Measurements from ENCODE around the gene SCAMP4.

DNA sequence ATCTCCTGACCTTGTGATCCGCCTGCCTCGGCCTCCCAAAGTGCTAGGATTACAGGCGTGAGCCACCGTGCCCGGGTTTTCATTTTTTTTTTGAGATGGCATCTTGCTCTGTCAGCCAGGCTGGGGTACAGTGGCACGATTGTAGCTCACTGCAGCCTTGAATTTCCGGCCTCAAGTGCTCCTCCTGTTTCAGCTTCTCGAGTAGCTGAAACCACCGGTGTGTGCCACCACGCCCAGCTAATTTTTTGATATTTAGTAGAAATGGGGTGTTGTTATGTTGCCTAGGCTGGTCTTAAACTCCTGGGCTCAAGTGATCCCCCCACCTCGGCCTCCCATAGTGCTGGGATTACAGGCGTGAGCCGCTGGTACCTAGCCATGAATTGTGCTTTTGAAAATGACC is 5.9 kb downstream of the SCAMP4 start:
- TF ChIP-seq, protein P1, sequence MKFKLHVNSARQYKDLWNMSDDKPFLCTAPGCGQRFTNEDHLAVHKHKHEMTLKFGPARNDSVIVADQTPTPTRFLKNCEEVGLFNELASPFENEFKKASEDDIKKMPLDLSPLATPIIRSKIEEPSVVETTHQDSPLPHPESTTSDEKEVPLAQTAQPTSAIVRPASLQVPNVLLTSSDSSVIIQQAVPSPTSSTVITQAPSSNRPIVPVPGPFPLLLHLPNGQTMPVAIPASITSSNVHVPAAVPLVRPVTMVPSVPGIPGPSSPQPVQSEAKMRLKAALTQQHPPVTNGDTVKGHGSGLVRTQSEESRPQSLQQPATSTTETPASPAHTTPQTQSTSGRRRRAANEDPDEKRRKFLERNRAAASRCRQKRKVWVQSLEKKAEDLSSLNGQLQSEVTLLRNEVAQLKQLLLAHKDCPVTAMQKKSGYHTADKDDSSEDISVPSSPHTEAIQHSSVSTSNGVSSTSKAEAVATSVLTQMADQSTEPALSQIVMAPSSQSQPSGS (tag by site-specific recombination; IDR thresholded peaks at IDR 0.05; ENCODE audit: low read depth), result no peak
- TF ChIP-seq, protein P2, sequence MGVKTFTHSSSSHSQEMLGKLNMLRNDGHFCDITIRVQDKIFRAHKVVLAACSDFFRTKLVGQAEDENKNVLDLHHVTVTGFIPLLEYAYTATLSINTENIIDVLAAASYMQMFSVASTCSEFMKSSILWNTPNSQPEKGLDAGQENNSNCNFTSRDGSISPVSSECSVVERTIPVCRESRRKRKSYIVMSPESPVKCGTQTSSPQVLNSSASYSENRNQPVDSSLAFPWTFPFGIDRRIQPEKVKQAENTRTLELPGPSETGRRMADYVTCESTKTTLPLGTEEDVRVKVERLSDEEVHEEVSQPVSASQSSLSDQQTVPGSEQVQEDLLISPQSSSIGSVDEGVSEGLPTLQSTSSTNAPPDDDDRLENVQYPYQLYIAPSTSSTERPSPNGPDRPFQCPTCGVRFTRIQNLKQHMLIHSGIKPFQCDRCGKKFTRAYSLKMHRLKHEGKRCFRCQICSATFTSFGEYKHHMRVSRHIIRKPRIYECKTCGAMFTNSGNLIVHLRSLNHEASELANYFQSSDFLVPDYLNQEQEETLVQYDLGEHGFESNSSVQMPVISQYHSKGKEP (tag by site-specific recombination; IDR thresholded peaks at IDR 0.05), result no peak
- TF ChIP-seq, protein P3, sequence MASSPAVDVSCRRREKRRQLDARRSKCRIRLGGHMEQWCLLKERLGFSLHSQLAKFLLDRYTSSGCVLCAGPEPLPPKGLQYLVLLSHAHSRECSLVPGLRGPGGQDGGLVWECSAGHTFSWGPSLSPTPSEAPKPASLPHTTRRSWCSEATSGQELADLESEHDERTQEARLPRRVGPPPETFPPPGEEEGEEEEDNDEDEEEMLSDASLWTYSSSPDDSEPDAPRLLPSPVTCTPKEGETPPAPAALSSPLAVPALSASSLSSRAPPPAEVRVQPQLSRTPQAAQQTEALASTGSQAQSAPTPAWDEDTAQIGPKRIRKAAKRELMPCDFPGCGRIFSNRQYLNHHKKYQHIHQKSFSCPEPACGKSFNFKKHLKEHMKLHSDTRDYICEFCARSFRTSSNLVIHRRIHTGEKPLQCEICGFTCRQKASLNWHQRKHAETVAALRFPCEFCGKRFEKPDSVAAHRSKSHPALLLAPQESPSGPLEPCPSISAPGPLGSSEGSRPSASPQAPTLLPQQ (tag by site-specific recombination; IDR thresholded peaks at IDR 0.05), result no peak
- TF ChIP-seq, protein P4, sequence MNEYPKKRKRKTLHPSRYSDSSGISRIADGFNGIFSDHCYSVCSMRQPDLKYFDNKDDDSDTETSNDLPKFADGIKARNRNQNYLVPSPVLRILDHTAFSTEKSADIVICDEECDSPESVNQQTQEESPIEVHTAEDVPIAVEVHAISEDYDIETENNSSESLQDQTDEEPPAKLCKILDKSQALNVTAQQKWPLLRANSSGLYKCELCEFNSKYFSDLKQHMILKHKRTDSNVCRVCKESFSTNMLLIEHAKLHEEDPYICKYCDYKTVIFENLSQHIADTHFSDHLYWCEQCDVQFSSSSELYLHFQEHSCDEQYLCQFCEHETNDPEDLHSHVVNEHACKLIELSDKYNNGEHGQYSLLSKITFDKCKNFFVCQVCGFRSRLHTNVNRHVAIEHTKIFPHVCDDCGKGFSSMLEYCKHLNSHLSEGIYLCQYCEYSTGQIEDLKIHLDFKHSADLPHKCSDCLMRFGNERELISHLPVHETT (tag by site-specific recombination; IDR thresholded peaks at IDR 0.05), result no peak
- TF ChIP-seq, protein P5, sequence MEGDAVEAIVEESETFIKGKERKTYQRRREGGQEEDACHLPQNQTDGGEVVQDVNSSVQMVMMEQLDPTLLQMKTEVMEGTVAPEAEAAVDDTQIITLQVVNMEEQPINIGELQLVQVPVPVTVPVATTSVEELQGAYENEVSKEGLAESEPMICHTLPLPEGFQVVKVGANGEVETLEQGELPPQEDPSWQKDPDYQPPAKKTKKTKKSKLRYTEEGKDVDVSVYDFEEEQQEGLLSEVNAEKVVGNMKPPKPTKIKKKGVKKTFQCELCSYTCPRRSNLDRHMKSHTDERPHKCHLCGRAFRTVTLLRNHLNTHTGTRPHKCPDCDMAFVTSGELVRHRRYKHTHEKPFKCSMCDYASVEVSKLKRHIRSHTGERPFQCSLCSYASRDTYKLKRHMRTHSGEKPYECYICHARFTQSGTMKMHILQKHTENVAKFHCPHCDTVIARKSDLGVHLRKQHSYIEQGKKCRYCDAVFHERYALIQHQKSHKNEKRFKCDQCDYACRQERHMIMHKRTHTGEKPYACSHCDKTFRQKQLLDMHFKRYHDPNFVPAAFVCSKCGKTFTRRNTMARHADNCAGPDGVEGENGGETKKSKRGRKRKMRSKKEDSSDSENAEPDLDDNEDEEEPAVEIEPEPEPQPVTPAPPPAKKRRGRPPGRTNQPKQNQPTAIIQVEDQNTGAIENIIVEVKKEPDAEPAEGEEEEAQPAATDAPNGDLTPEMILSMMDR (tag by site-specific recombination; IDR thresholded peaks at IDR 0.05), result no peak

All from HEK293 (cell line).